Astrocyte (in vitro differentiated cells and primary cell): ENCODE measurements around the gene ARL8A.

Experiments
- EZH2 ChIP-seq: IDR thresholded peaks from 2 replicates; pipeline ENCODE4 v1.6.1; 2012; ENCODE audit warnings: mild to moderate bottlenecking, low read length, inconsistent platforms; ENCODE audit not compliant: insufficient read depth
- TF ChIP-seq, protein P1 (sequence below): IDR thresholded peaks from 2 replicates; pipeline ENCODE4 v1.5.1; 2011; ENCODE audit warnings: low read depth, mild to moderate bottlenecking, inconsistent platforms, low read length, moderate library complexity; ENCODE audit not compliant: insufficient read depth

- TF ChIP-seq, protein P1, sequence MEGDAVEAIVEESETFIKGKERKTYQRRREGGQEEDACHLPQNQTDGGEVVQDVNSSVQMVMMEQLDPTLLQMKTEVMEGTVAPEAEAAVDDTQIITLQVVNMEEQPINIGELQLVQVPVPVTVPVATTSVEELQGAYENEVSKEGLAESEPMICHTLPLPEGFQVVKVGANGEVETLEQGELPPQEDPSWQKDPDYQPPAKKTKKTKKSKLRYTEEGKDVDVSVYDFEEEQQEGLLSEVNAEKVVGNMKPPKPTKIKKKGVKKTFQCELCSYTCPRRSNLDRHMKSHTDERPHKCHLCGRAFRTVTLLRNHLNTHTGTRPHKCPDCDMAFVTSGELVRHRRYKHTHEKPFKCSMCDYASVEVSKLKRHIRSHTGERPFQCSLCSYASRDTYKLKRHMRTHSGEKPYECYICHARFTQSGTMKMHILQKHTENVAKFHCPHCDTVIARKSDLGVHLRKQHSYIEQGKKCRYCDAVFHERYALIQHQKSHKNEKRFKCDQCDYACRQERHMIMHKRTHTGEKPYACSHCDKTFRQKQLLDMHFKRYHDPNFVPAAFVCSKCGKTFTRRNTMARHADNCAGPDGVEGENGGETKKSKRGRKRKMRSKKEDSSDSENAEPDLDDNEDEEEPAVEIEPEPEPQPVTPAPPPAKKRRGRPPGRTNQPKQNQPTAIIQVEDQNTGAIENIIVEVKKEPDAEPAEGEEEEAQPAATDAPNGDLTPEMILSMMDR: no peak
- no peak for TF ChIP-seq EZH2
Measured at GRCh38 chr1:202179828-202180750, 35.6 kb upstream of the ARL8A start.
